ENCODE measurements around the gene HORMAD2. TPM values are rescaled to one million over a fixed set of nuclear protein-coding genes. Genes with fewer than 3 reads are reported as not detected.

The HORMAD2 gene
- total RNA-seq, 1 donor from 2014 or later: not detected

- DNase-seq (ENCODE audit: low read depth) (peak; percentile 94), FAIRE-seq (peak; percentile 87)
- Mint-ChIP-seq H3K27me3 (ENCODE audit: low read depth, unreplicated experiment) (no peaks in the 10 kb centered on the region), H3K36me3 (ENCODE audit: low read depth, unreplicated experiment) (no peaks in the 10 kb centered on the region), H3K9me3 (ENCODE audit: unreplicated experiment) (no peaks in the 10 kb centered on the region), H3K27ac (ENCODE audit: unreplicated experiment) (peak overlapping the region; percentile 100), H3K4me3 (ENCODE audit: unreplicated experiment) (no peak overlapping the region), H3K4me1 (ENCODE audit: low read depth, unreplicated experiment) (peaks cover 66% of the 10 kb centered on the region)
- Histone ChIP-seq H3K4me3 (ENCODE audit: insufficient read depth, low read depth, low read length) (no peak overlapping the region), H3K9me3 (ENCODE audit: insufficient read depth, low read depth, low read length) (no peaks in the 10 kb centered on the region), H3K27me3 (ENCODE audit: insufficient read depth, low read length) (no peaks in the 10 kb centered on the region), H3K27ac (ENCODE audit: low read depth, low read length) (peak overlapping the region; percentile 100), H3K9ac (ENCODE audit: low read length) (peak overlapping the region; percentile 90), H3K36me3 (ENCODE audit: insufficient read depth, low read length) (no peaks in the 10 kb centered on the region), H3K4me2 (ENCODE audit: low read length) (peak overlapping the region; percentile 17), H4K20me1 (ENCODE audit: insufficient read depth, low read length) (no peaks in the 10 kb centered on the region), H2AFZ (ENCODE audit: low read depth, low read length) (no peak overlapping the region), H3K4me1 (ENCODE audit: insufficient read depth, low read length) (peaks cover 86% of the 10 kb centered on the region), H3K79me2 (ENCODE audit: insufficient read depth, low read length) (no peaks in the 10 kb centered on the region)
- TF ChIP-seq EZH2 (IDR thresholded peaks at IDR 0.05; ENCODE audit: insufficient read depth, low read length) (no peak), CTCF (IDR thresholded peaks at IDR 0.05; ENCODE audit: insufficient read depth, low read depth, low read length) (no peak)
Observed at GRCh38 chr22:30208631-30209603, 128.7 kb downstream of the HORMAD2 start.

- Mint-ChIP-seq H3K27me3 (ENCODE audit: low read depth, unreplicated experiment) (no peaks in the 10 kb centered on the region), H3K27ac (ENCODE audit: unreplicated experiment) (peak overlapping the region; percentile 84), H3K4me1 (ENCODE audit: low read depth, unreplicated experiment) (peaks cover 64% of the 10 kb centered on the region), H3K36me3 (ENCODE audit: low read depth, unreplicated experiment) (no peaks in the 10 kb centered on the region), H3K4me3 (ENCODE audit: unreplicated experiment) (no peak overlapping the region), H3K9me3 (ENCODE audit: unreplicated experiment) (no peaks in the 10 kb centered on the region)
- H3K4me3 ChIP-seq (ENCODE audit: insufficient read depth, low read depth, low read length): no peak overlapping the region
- no peak overlapping the region for H3K4me2 ChIP-seq (ENCODE audit: low read length)
- H3K9me3 ChIP-seq (ENCODE audit: insufficient read depth, low read depth, low read length): no peaks in the 10 kb centered on the region
- H2AFZ ChIP-seq (ENCODE audit: low read depth, low read length): no peak overlapping the region
- peak overlapping the region; percentile 90 for H3K9ac ChIP-seq (ENCODE audit: low read length)
- H3K4me1 ChIP-seq (ENCODE audit: insufficient read depth, low read length): peaks cover 81% of the 10 kb centered on the region
- no peak for DNase-seq (ENCODE audit: low read depth)
- no peaks in the 10 kb centered on the region for H3K36me3 ChIP-seq (ENCODE audit: insufficient read depth, low read length)
- H3K27ac ChIP-seq (ENCODE audit: low read depth, low read length): peak overlapping the region; percentile 100
- no peaks in the 10 kb centered on the region for H3K79me2 ChIP-seq (ENCODE audit: insufficient read depth, low read length)
- TF ChIP-seq CTCF (IDR thresholded peaks at IDR 0.05; ENCODE audit: insufficient read depth, low read depth, low read length): no peak
- TF ChIP-seq EZH2 (IDR thresholded peaks at IDR 0.05; ENCODE audit: insufficient read depth, low read length): no peak
- FAIRE-seq: no peak
- no peaks in the 10 kb centered on the region for H4K20me1 ChIP-seq (ENCODE audit: insufficient read depth, low read length)
- H3K27me3 ChIP-seq (ENCODE audit: insufficient read depth, low read length): no peaks in the 10 kb centered on the region
Observed at GRCh38 chr22:30209642-30210041, 129.4 kb downstream of the HORMAD2 start.
